Breast epithelium (tissue), 4 donors: ENCODE results near the gene SIVA1. TPM values are rescaled to one million over a fixed set of nuclear protein-coding genes. Genes with fewer than 3 reads are reported as not detected.

Source experiments
- DNase-seq, 2 donors: peaks; one replicate each; pipeline ENCODE4 v3.0.0-alpha.2; 2019; ENCODE audit warnings: low spot score in 2 of 2
- H3K27ac ChIP-seq, 2 donors: fragments of 200-600 bp; sonication (generic) in 1 of 2; one replicate each; pipeline ENCODE4 v1.5.1; 2016 to 2019; ENCODE audit warnings: mild to moderate bottlenecking in 1 of 2
- H3K27me3 ChIP-seq, 2 donors: fragments of 200-600 bp; sonication (generic) in 1 of 2; one replicate each; pipeline versions ENCODE4 v1.5.1 to v1.6.0; 2017 to 2019; ENCODE audit warnings: control low read depth in 1 of 2, mild to moderate bottlenecking in 1 of 2
- H3K36me3 ChIP-seq: fragments of 200-600 bp; one replicate; pipeline ENCODE4 v1.5.1; 2019
- H3K4me1 ChIP-seq, 2 donors: fragments of 200-600 bp; sonication (generic); one replicate each; pipeline ENCODE4 v1.5.1; 2016 to 2019; ENCODE audit warnings: control low read depth in 1 of 2
- H3K4me3 ChIP-seq, 3 donors: fragments of 200-600 bp; sonication (generic); 1 replicate in 2 of 3; 2 replicates in 1 of 3; pipeline ENCODE4 v1.5.1; 2016 to 2019; ENCODE audit warnings: mild to moderate bottlenecking in 3 of 3, moderate library complexity in 2 of 3
- H3K9me3 ChIP-seq, 2 donors: fragments of 200-600 bp; sonication (generic) in 1 of 2; one replicate each; pipeline ENCODE4 v1.5.1; 2016 to 2019; ENCODE audit warnings: control low read depth in 1 of 2
- POLR2A ChIP-seq: fragments of 450-650 bp; IDR thresholded peaks from one replicate; pipeline ENCODE4 v1.6.1; 2016; ENCODE audit warnings: antibody characterized with exemption, mild to moderate bottlenecking, moderate library complexity
- POLR2AphosphoS5 ChIP-seq, 3 donors: sonication (generic); formaldehyde crosslinking; IDR thresholded peaks; one replicate each; pipeline ENCODE4 v1.6.1; 2017; ENCODE audit warnings: antibody characterized with exemption in 3 of 3
- intact Hi-C: fragments of 100-400 bp; cut with DNase I; formaldehyde crosslinking; loops from one replicate; pipeline ENCODE4 v1.15.1; 2023; ENCODE audit warnings: low total_unique reads
- total RNA-seq, 3 donors: library from RNA; depleted of rRNA; stranded (reverse); fragments of >200 nt; gene quantifications; one replicate each; pipeline ENCODE4 v1.1.0, GENCODE V29; 2016
- TF ChIP-seq, protein P1 (sequence below), 3 donors: fragments of 450-650 bp; IDR thresholded peaks; one replicate each; pipeline ENCODE4 v1.5.1; 2016 to 2017; ENCODE audit warnings: antibody characterized with exemption in 3 of 3, mild to moderate bottlenecking in 3 of 3, moderate library complexity in 3 of 3

SIVA1 gene
- total RNA-seq, 3 donors from 2014 or later = 181 to 225 (median 223) TPM

DNA sequence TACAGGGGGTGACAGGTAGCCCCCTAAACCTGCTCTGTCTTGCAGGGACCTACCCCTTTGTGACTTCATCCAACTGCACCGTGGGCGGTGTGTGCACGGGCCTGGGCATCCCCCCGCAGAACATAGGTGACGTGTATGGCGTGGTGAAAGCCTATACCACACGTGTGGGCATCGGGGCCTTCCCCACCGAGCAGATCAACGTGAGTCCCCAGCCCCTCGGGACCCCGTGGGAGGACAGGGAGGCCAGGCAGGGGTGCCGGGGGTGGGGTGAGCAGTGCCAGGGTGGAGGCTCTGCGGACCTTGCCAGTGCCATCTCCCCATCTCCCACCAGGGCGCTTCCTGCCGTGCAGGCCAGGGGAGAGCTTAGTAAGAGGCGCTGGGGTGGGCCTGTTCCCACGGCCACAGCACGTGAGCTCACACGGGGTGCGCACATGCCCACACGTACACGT is 11.1 kb upstream of the SIVA1 start:
- no peak for TF ChIP-seq POLR2AphosphoS5 (IDR thresholded peaks at IDR 0.05)
- TF ChIP-seq POLR2A = no peak
- TF ChIP-seq, protein P1, sequence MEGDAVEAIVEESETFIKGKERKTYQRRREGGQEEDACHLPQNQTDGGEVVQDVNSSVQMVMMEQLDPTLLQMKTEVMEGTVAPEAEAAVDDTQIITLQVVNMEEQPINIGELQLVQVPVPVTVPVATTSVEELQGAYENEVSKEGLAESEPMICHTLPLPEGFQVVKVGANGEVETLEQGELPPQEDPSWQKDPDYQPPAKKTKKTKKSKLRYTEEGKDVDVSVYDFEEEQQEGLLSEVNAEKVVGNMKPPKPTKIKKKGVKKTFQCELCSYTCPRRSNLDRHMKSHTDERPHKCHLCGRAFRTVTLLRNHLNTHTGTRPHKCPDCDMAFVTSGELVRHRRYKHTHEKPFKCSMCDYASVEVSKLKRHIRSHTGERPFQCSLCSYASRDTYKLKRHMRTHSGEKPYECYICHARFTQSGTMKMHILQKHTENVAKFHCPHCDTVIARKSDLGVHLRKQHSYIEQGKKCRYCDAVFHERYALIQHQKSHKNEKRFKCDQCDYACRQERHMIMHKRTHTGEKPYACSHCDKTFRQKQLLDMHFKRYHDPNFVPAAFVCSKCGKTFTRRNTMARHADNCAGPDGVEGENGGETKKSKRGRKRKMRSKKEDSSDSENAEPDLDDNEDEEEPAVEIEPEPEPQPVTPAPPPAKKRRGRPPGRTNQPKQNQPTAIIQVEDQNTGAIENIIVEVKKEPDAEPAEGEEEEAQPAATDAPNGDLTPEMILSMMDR (IDR thresholded peaks at IDR 0.05) = no peak
- H3K9me3 ChIP-seq = no peaks in the 10 kb centered on the region
- intact Hi-C loops = loop anchor here (2.0 kb wide), 1 partner anchor 55 kb away; no protein-coding TSS in a partner anchor
- no peak overlapping the region for H3K27ac ChIP-seq
- H3K4me1 ChIP-seq = no peaks in the 10 kb centered on the region
- no peak for DNase-seq
- no peak overlapping the region for H3K4me3 ChIP-seq
- no peaks in the 10 kb centered on the region for H3K36me3 ChIP-seq
- H3K27me3 ChIP-seq = no peaks in the 10 kb centered on the region

DNA sequence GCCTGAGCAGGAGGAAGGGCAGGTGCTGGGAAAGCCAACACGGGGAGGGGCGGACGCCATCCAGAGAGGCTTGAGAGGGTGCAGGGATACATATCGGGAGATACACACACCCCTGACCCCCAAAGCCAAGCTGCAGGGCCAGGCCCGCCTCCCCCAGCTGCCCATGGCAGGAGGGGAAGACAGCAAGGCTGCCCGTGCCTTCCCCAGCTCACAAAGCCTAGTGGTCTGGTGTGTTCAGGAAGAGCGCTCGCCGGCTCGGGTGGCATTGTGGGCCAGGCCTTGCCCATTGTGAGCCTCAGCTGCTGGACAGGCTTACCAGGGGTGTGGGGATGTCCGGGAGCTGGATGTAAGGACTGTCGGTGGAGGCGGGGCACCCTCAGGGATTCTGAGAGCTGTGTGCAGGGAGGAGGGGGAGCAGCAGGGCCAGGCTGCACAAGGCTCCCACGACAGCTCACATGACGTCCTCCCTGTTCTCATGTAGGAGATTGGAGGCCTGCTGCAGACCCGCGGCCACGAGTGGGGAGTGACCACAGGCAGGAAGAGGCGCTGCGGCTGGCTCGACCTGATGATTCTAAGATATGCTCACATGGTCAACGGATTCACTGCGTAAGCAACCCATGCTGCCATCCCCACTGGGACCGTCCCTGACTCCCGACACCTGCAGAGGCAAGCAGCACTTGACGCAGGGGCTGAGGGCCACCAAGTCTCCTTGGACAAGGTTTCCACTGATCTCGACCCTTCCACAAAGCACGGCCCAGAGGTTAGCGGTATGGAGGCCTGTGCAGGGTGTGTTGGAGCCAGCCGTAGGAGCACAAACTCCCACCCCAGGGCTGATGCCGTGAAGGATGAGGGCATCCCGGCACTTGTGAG is 10.1 kb upstream of the SIVA1 start:
- DNase-seq = no peak
- Histone ChIP-seq H3K9me3 (no peaks in the 10 kb centered on the region), H3K36me3 (no peaks in the 10 kb centered on the region), H3K27ac (no peak overlapping the region), H3K4me3 (no peak overlapping the region), H3K4me1 (no peaks in the 10 kb centered on the region), H3K27me3 (no peaks in the 10 kb centered on the region)
- intact Hi-C loops = no loop called here
- TF ChIP-seq, protein P1 (IDR thresholded peaks at IDR 0.05) = no peak
- no peak for TF ChIP-seq POLR2AphosphoS5 (IDR thresholded peaks at IDR 0.05)
- TF ChIP-seq POLR2A = no peak

DNA sequence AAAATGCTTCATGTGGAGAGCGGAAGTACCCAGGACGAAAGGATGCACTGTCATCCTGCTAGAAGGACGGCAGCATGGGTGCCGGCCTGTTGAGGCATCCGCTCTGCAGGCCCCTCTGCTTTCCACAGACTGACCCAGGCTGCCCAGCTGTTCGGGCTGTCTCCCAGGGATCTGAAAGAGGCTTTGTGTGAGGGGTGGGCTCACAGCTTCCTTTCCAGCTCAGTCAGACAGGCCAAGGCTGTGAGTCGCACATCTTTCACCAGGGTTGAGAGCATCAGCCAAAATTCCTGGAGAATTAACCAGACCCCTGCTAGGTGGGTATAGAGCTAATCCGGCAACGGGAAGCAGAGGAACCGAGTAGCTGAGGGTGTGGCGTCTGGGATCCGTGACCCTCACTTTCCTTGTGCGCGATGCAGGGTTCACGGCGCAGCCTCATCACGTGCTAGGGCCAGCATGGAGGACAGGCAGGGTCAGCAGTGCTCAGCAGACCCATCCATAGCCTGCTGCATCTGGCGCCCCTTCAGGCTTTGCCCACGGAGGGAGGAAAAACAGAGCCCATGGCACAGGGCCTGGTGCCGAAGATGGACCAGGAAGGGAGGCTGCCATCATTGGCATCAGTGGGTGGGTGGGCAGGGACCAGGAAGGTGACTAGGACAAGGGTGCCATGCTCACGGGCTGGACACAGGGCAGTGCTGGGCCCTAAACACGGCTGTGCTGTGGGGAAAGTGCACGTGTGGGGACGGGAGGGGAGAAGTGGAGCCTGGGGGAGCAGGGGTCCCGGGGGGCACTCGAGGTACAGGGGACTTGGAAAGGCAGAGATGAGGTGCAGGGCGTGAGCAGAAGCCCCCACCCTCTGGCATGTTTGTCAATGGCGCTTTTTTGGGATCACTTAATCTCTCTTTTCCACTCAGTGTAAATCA is 9.2 kb upstream of the SIVA1 start:
- no peak overlapping the region for H3K27ac ChIP-seq
- TF ChIP-seq POLR2A (no peak), POLR2AphosphoS5 (IDR thresholded peaks at IDR 0.05) (no peak)
- TF ChIP-seq, protein P1 (IDR thresholded peaks at IDR 0.05) = no peak
- intact Hi-C loops = no loop called here
- no peaks in the 10 kb centered on the region for H3K27me3 ChIP-seq
- H3K9me3 ChIP-seq = no peaks in the 10 kb centered on the region
- no peaks in the 10 kb centered on the region for H3K4me1 ChIP-seq
- H3K36me3 ChIP-seq = no peaks in the 10 kb centered on the region
- H3K4me3 ChIP-seq = no peak overlapping the region
- no peak for DNase-seq

DNA sequence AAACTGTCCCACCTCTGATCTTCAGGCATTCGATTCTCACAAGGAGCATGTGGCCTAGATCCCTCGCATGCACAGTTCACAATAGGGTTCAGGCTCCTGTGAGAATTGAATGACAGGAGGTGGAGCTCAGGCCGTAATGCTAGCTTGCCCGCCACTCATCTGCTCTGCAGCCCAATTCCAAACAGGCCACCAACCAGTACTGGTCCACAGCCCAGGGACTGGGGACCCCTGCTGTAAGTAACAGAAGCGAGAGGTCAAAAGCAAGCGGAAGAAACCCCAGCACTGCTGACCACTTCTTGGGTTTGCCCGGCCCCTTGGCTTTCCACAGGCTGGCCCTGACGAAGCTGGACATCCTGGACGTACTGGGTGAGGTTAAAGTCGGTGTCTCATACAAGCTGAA is 8.5 kb upstream of the SIVA1 start:
- TF ChIP-seq POLR2AphosphoS5 (IDR thresholded peaks at IDR 0.05) (no peak), POLR2A (no peak)
- TF ChIP-seq, protein P1 (IDR thresholded peaks at IDR 0.05) = no peak
- H3K36me3 ChIP-seq = no peaks in the 10 kb centered on the region
- no peaks in the 10 kb centered on the region for H3K4me1 ChIP-seq
- no peak overlapping the region for H3K27ac ChIP-seq
- no peaks in the 10 kb centered on the region for H3K9me3 ChIP-seq
- H3K4me3 ChIP-seq = no peak overlapping the region
- no peaks in the 10 kb centered on the region for H3K27me3 ChIP-seq
- DNase-seq = no peak
- intact Hi-C loops = no loop called here
